Measurements from ENCODE around the gene ATP13A2. TPM values are rescaled to one million over a fixed set of nuclear protein-coding genes. Genes with fewer than 3 reads are reported as not detected.

Gene ATP13A2
- total RNA-seq, 3 donors from 2014 or later = 48.0 to 55.1 (median 48.3) TPM

DNA sequence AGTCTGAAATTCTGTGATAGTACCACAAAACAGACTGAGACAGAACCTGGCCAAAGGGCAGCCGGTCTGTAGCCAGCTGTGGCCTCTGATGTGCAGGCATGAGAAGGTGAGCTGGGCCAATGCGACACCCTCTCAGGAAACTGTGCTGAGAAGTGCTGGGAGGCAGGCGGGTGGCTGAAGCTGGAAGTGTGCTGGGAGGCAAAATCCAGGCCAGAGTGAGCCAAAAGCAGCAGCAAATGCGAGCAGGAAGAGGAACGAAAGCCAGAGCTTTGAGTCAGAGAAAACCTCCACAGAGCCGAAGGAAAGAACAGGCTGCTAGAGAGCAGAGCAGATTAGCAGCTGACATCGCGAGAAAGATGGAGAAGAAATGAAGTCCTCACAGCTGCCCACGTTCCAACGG is 10.2 kb upstream of the ATP13A2 start:
- peaks cover 7% of the 10 kb centered on the region for H3K4me1 Mint-ChIP-seq (ENCODE audit: low read depth)
- H3K36me3 Mint-ChIP-seq (ENCODE audit: insufficient read depth) = peaks cover 27% of the 10 kb centered on the region

GRCh38 chr1:17020502-17020901 is 8.8 kb upstream of the ATP13A2 start:
- H3K4me1 Mint-ChIP-seq (ENCODE audit: low read depth) = peaks cover 7% of the 10 kb centered on the region
- peaks cover 26% of the 10 kb centered on the region for H3K36me3 Mint-ChIP-seq (ENCODE audit: insufficient read depth)
- ATAC-seq = no peak
- no peaks in the 10 kb centered on the region for H3K27me3 Mint-ChIP-seq (ENCODE audit: low read depth)
- no peak overlapping the region for H3K4me3 Mint-ChIP-seq
- no peak for DNase-seq
- H3K9me3 Mint-ChIP-seq = no peaks in the 10 kb centered on the region

More for the DNA sequence above, 10.2 kb upstream of the ATP13A2 start:
- no peak for ATAC-seq
- Mint-ChIP-seq H3K9me3 (no peaks in the 10 kb centered on the region), H3K4me3 (no peak overlapping the region), H3K27me3 (ENCODE audit: low read depth) (no peaks in the 10 kb centered on the region)
- DNase-seq = no peak

- no peak for ATAC-seq
- no peak for DNase-seq
- Mint-ChIP-seq H3K36me3 (ENCODE audit: insufficient read depth) (peaks cover 22% of the 10 kb centered on the region), H3K27me3 (ENCODE audit: low read depth) (no peaks in the 10 kb centered on the region), H3K4me3 (no peak overlapping the region), H3K4me1 (ENCODE audit: low read depth) (peaks cover 7% of the 10 kb centered on the region), H3K9me3 (no peaks in the 10 kb centered on the region)
Observed at GRCh38 chr1:17018849-17019248, 7.1 kb upstream of the ATP13A2 start.

- ATAC-seq (no peak), DNase-seq (no peak)
- H3K9me3 Mint-ChIP-seq = no peaks in the 10 kb centered on the region
- H3K4me1 Mint-ChIP-seq (ENCODE audit: low read depth) = peaks cover 7% of the 10 kb centered on the region
- no peak overlapping the region for H3K4me3 Mint-ChIP-seq
- H3K27me3 Mint-ChIP-seq (ENCODE audit: low read depth) = no peaks in the 10 kb centered on the region
- H3K36me3 Mint-ChIP-seq (ENCODE audit: insufficient read depth) = peaks cover 19% of the 10 kb centered on the region
Observed at GRCh38 chr1:17017435-17017834, 5.7 kb upstream of the ATP13A2 start.

- H3K9me3 Mint-ChIP-seq = no peaks in the 10 kb centered on the region
Observed at GRCh38 chr1:17016317-17016661, 4.6 kb upstream of the ATP13A2 start.

DNA sequence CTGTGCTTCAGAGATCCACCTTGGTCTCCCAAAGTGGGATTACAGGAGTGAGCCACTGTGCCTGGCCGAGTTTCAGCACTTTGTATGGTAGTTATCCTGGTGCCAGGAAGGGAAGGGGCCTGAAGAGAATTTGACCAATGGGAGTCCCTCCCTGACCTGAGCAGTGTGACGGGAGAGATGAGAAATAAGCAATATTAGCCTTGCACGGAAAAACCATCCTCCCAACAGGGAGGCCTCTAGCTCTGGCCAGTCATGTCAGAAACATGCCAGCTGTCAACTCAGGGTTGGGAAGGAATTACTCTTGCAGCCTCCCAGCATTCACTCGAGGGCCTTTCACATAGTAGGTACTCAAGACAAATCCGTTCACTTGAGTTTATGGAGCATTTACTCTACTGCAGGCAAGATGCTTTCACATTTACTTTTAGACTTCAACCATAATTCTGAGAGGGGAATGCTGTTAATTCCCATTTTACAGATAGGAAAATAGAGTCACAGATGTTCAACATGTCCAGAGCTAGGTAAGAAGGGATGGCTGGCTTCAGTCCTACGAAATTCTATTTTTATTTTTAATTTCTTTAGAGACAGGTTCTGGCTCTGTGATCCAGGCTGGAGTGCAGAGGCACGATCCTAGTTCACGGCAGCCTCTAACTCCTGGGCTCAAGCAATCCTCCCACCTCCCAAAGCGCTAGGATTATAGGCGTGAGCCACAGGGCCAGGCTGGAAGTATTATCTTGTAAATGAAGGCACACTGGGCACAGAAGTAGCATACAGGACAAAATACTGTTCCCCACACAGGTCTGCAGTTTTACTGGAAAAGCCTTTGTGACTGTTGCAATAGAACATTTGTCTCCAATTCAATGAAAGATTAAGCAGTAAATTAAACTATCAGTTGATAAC is 3.2 kb upstream of the ATP13A2 start:
- H3K27me3 Mint-ChIP-seq (ENCODE audit: low read depth) = no peaks in the 10 kb centered on the region
- ATAC-seq (no peak), DNase-seq (no peak)
- peaks cover 24% of the 10 kb centered on the region for H3K4me1 Mint-ChIP-seq (ENCODE audit: low read depth)
- no peak overlapping the region for H3K4me3 Mint-ChIP-seq
- no peaks in the 10 kb centered on the region for H3K9me3 Mint-ChIP-seq
- H3K36me3 Mint-ChIP-seq (ENCODE audit: insufficient read depth) = peaks cover 12% of the 10 kb centered on the region

More at GRCh38 chr1:17016317-17016661, 4.6 kb upstream of the ATP13A2 start:
- Mint-ChIP-seq H3K4me1 (ENCODE audit: low read depth) (peaks cover 12% of the 10 kb centered on the region), H3K27me3 (ENCODE audit: low read depth) (no peaks in the 10 kb centered on the region), H3K36me3 (ENCODE audit: insufficient read depth) (peaks cover 17% of the 10 kb centered on the region), H3K4me3 (no peak overlapping the region)
- DNase-seq (no peak), ATAC-seq (no peak)

DNA sequence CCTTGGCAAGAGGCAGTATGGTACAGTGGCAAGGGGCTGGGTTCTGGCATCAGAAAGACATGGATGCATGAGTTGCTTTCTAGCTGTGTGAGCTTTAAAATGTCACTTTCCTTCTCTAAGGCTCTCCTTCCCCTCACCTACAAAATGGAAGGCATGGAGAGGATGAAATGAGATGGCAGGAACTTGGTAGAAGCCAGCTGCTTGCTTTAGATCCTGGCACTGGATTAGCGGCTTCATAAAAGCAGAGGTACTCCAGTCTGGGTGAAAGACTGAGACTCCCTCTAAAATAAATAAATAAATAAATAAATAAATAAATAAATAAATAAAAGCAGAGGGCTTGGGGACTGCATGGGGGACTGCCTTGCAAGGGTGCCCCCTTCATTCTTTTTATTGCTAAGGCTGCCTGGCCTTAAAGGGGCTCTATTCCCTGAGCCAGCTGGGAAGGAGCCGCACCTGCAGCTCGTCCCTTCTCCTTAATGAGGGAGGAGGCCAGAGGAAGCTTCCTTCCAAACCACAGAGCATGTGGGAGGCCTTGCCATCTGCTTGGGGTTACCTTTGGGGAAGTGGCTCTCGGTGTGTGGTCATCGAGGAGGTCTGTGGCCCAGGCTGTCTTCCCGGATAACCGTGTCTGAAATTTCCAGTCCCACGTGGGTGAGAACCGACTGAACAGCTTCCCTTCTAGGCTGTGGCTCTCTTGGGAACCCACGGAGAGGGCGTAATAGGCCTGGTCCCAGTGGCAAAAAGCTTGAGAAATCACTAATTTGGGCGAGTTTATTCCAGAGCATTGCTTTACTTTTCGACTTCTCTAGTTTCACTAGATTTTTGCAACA is 2.0 kb upstream of the ATP13A2 start:
- Mint-ChIP-seq H3K36me3 (ENCODE audit: insufficient read depth) (peaks cover 3% of the 10 kb centered on the region), H3K9me3 (no peaks in the 10 kb centered on the region), H3K4me1 (ENCODE audit: low read depth) (peaks cover 20% of the 10 kb centered on the region), H3K27me3 (ENCODE audit: low read depth) (no peaks in the 10 kb centered on the region), H3K4me3 (no peak overlapping the region)
- ATAC-seq = no peak
- DNase-seq = no peak

GRCh38 chr1:17012775-17013490 is 1.2 kb upstream of the ATP13A2 start:
- peaks cover 20% of the 10 kb centered on the region for H3K4me1 Mint-ChIP-seq (ENCODE audit: low read depth)
- H3K27me3 Mint-ChIP-seq (ENCODE audit: low read depth) = no peaks in the 10 kb centered on the region
- peaks cover under 1% of the 10 kb centered on the region for H3K36me3 Mint-ChIP-seq (ENCODE audit: insufficient read depth)
- H3K9me3 Mint-ChIP-seq = no peaks in the 10 kb centered on the region
- no peak overlapping the region for H3K4me3 Mint-ChIP-seq
- ATAC-seq = no peak
- DNase-seq = no peak

DNA sequence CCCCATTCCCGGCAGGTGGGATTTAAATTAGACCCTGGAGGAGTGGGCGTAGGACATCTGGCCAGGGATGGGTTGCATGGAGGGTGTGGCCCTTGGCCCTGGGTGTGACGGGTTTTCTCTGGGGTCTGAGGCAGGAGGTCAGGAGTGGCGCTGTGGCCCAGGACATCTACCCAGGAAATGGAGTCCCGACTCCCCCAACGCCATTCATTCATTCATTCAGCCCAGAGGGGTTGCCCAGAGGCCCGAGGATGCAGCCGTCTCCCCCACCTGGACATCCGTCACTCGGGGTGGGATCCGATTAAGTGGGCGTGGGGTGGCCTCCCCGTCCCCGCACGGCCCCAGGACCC is 663 bp downstream of the ATP13A2 start:
- no peak for ATAC-seq
- no peak for DNase-seq

DNA sequence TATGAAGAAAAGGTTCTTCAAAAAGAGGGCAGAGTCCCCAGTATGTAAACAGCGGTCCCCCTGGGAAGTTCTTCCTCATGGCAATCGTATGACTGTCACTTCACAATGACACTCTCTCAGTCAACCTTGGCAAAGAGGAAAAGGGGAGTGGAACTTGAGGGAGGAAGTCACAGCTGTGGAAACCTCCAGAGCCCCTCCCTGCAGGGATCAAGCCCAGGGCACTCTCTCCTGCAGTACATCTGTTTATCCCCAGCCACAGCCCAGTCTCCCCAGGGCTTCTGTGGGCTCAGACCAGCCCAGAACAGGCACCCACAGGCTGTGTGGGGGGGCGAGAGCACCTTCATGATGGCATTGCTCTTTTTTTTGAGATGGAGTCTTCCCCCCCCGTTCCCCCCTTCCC is 2.0 kb downstream of the ATP13A2 start:
- Mint-ChIP-seq H3K27me3 (ENCODE audit: low read depth) (no peaks in the 10 kb centered on the region), H3K4me3 (no peak overlapping the region), H3K4me1 (ENCODE audit: low read depth) (peaks cover 20% of the 10 kb centered on the region), H3K9me3 (no peaks in the 10 kb centered on the region), H3K36me3 (ENCODE audit: insufficient read depth) (no peaks in the 10 kb centered on the region)
- no peak for DNase-seq
- ATAC-seq = no peak

More for the DNA sequence above, 663 bp downstream of the ATP13A2 start:
- no peaks in the 10 kb centered on the region for H3K36me3 Mint-ChIP-seq (ENCODE audit: insufficient read depth)
- H3K9me3 Mint-ChIP-seq = no peaks in the 10 kb centered on the region
- no peaks in the 10 kb centered on the region for H3K27me3 Mint-ChIP-seq (ENCODE audit: low read depth)
- H3K4me3 Mint-ChIP-seq = peak overlapping the region; percentile 83
- H3K4me1 Mint-ChIP-seq (ENCODE audit: low read depth) = peaks cover 20% of the 10 kb centered on the region

DNA sequence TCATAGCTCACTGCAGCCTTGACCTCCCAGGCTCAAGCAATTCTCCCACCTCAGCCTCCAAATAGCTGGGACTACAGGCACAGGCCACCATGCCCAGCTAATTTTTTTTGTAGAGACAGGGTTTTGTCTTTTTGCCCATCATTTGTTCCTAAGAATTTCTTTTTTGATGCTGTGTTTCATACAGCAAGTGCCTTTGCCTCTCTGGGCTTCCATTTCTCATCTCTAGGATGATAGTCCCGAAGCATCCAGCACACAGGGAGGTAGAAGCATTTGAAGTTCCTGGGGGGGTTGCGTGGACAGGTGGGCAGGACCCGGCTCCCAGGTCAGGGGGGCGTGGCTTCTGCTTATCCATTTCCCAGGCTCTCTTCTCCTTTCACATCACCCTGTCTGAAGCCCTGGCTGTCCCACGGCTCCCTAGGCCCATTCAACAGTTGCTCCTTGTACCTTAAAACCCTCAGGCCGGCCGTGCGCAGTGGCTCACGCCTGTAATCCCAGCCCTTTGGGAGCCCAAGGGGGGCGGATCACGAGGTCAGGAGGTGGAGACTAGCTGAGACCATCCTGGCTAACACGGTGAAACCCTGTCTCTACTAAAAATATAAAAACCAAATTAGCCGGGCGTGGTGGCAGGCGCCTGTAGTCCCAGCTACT is 3.4 kb downstream of the ATP13A2 start:
- ATAC-seq (no peak), DNase-seq (no peak)
- Mint-ChIP-seq H3K27me3 (ENCODE audit: low read depth) (no peaks in the 10 kb centered on the region), H3K4me1 (ENCODE audit: low read depth) (peaks cover 20% of the 10 kb centered on the region), H3K9me3 (no peaks in the 10 kb centered on the region), H3K36me3 (ENCODE audit: insufficient read depth) (peaks cover 5% of the 10 kb centered on the region), H3K4me3 (no peak overlapping the region)

- no peaks in the 10 kb centered on the region for H3K27me3 Mint-ChIP-seq (ENCODE audit: low read depth)
- H3K4me3 Mint-ChIP-seq = no peak overlapping the region
- DNase-seq = no peak
- peaks cover 17% of the 10 kb centered on the region for H3K4me1 Mint-ChIP-seq (ENCODE audit: low read depth)
- peaks cover 5% of the 10 kb centered on the region for H3K36me3 Mint-ChIP-seq (ENCODE audit: insufficient read depth)
- no peaks in the 10 kb centered on the region for H3K9me3 Mint-ChIP-seq
- no peak for ATAC-seq
Observed at GRCh38 chr1:17007121-17007520, 4.6 kb downstream of the ATP13A2 start.

DNA sequence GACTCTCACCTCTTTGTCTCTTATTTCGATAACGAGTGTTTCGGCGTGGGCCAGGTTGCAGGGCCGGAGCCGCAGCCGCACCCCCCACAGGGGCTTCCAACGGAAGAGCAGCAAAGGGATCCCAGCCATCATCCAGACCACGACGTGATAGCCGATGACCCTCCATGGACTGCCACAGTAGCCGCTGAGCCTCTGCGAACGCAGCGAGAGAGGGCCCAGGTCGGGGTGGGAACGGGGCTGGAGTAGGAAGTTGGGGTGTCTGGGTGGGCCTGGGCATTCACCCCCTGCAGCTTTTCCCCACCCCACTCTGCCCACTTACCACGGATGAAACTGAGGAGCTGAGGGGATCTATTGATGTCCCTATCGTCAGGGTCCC is 6.4 kb downstream of the ATP13A2 start:
- H3K9me3 Mint-ChIP-seq = no peaks in the 10 kb centered on the region
- peaks cover 8% of the 10 kb centered on the region for H3K36me3 Mint-ChIP-seq (ENCODE audit: insufficient read depth)
- no peak for DNase-seq
- no peak overlapping the region for H3K4me3 Mint-ChIP-seq
- no peaks in the 10 kb centered on the region for H3K27me3 Mint-ChIP-seq (ENCODE audit: low read depth)
- ATAC-seq = no peak
- peaks cover 8% of the 10 kb centered on the region for H3K4me1 Mint-ChIP-seq (ENCODE audit: low read depth)

Measured in activated T-cell treated with anti-CD3 and anti-CD28 coated beads, Interleukin-2, amount 50 U/mL, for 4 hours (primary cell).